HUDEP-2 (cell line): ENCODE data around the gene KLK7.
"Not testable (repeated sequence)": the region's sequence is repeated elsewhere in the genome, so short reads cannot be mapped to it uniquely, and the experiment has no call there.

ENCODE experiments used
- DNase-seq, 76 experiments: peaks; one replicate each; lab custom pipeline; 2025; ENCODE audit not compliant: unreplicated experiment in 76 of 76; lab: John Stamatoyannopoulos, UW

KLK7 gene

GRCh38 chr19:50978772-50979390 is 4.8 kb downstream of the KLK7 start:
- no peak for DNase-seq

- DNase-seq = no peak
Measured at GRCh38 chr19:50977626-50978025, 6.1 kb downstream of the KLK7 start.

GRCh38 chr19:50975766-50976165 is 8.0 kb downstream of the KLK7 start:
- DNase-seq = no peak

- DNase-seq = no peak
Measured at GRCh38 chr19:50974702-50975556, 8.8 kb downstream of the KLK7 start.

- DNase-seq = no peak
Measured at GRCh38 chr19:50972795-50973376, 10.8 kb downstream of the KLK7 start.

GRCh38 chr19:50969810-50970209 is 13.9 kb downstream of the KLK7 start:
- DNase-seq = not testable (repeated sequence)

GRCh38 chr19:50969413-50969760 is 14.3 kb downstream of the KLK7 start, which contains the start of gene KLK6:
Gene KLK6 (minus strand): TSS chr19:50969591. CDS start chr19:50968104, 1,487 bp downstream.
- no peak for DNase-seq

GRCh38 chr19:50968716-50969412 is 14.9 kb downstream of the KLK7 start:
- no peak for DNase-seq

- DNase-seq = no peak
Measured at GRCh38 chr19:50967929-50968715, 15.6 kb downstream of the KLK7 start.

- DNase-seq = no peak
Measured at GRCh38 chr19:50964266-50964665, 19.5 kb downstream of the KLK7 start.

GRCh38 chr19:50963381-50963780 is 20.3 kb downstream of the KLK7 start:
- no peak for DNase-seq

GRCh38 chr19:50962245-50962644 is 21.5 kb downstream of the KLK7 start:
- DNase-seq = no peak

GRCh38 chr19:50959731-50960500 is 23.8 kb downstream of the KLK7 start:
- no peak for DNase-seq

- no peak for DNase-seq
Measured at GRCh38 chr19:50957587-50957986, 26.1 kb downstream of the KLK7 start.

GRCh38 chr19:50952910-50953309 is 30.8 kb downstream of the KLK7 start, which contains the start of gene KLK5:
Gene KLK5 (minus strand): TSS chr19:50953038. CDS start chr19:50952657, 381 bp downstream.
- DNase-seq = no peak

GRCh38 chr19:50949861-50950260 is 33.9 kb downstream of the KLK7 start:
- no peak for DNase-seq

GRCh38 chr19:50947123-50947522 is 36.6 kb downstream of the KLK7 start:
- no peak for DNase-seq

- DNase-seq = no peak
Measured at GRCh38 chr19:50944795-50945194, 38.9 kb downstream of the KLK7 start.

- no peak for DNase-seq
Measured at GRCh38 chr19:50943074-50943828, 40.5 kb downstream of the KLK7 start.
